Small intestine (tissue), 7 donors: ENCODE data around the gene CGNL1. TPM values are rescaled to one million over a fixed set of nuclear protein-coding genes. Genes with fewer than 3 reads are reported as not detected.

Experiments used
- DNase-seq, 2 donors: peaks; one replicate each; pipeline versions ENCODE4 v3.0.0 to v3.0.0-alpha.2; 2013
- FAIRE-seq: peaks from 2 replicates; lab custom pipeline; 2012; peaks lifted over from hg19 to GRCh38; lab: Jason Lieb, UNC
- H3K27ac ChIP-seq, 3 donors: one replicate each; pipeline ENCODE4 v1.5.1; 2013; ENCODE audit warnings: low read length in 2 of 3, mild to moderate bottlenecking in 2 of 3, control low read depth in 1 of 3, inconsistent platforms in 1 of 3, low read depth in 1 of 3, moderate library complexity in 1 of 3
- H3K27me3 ChIP-seq, 3 donors: one replicate each; pipeline ENCODE4 v1.6.1; 2013; ENCODE audit warnings: low read length in 3 of 3, inconsistent platforms in 1 of 3; ENCODE audit not compliant: control insufficient read depth in 3 of 3, insufficient read depth in 3 of 3
- H3K36me3 ChIP-seq, 3 donors: one replicate each; pipeline ENCODE4 v1.6.1; 2013; ENCODE audit warnings: low read length in 3 of 3, inconsistent platforms in 1 of 3, low read depth in 1 of 3, mild to moderate bottlenecking in 1 of 3, moderate library complexity in 1 of 3; ENCODE audit not compliant: control insufficient read depth in 3 of 3, insufficient read depth in 2 of 3
- H3K4me1 ChIP-seq, 3 donors: one replicate each; pipeline ENCODE4 v1.6.1; 2013; ENCODE audit warnings: low read length in 2 of 3, inconsistent platforms in 1 of 3, low read depth in 1 of 3, mild to moderate bottlenecking in 1 of 3, moderate library complexity in 1 of 3; ENCODE audit not compliant: control insufficient read depth in 3 of 3, insufficient read depth in 2 of 3
- H3K4me3 ChIP-seq, 3 donors: one replicate each; pipeline ENCODE4 v1.5.1; 2013; ENCODE audit warnings: low read length in 3 of 3, control low read depth in 1 of 3, inconsistent platforms in 1 of 3, low read depth in 1 of 3, mild to moderate bottlenecking in 1 of 3, moderate library complexity in 1 of 3
- H3K9me3 ChIP-seq, 2 donors: one replicate each; pipeline ENCODE4 v1.6.1; 2013; ENCODE audit warnings: low read depth in 1 of 2, low read length in 1 of 2; ENCODE audit not compliant: control insufficient read depth in 2 of 2, insufficient read depth in 1 of 2
- WGBS, 3 donors: extraction: QIAGEN DNeasy Blood & Tissue Kit; methylation state at CpG; one replicate each; pipeline ENCODE4 v1.1.7; 2013; 5-methylcytosine and 5-hydroxymethylcytosine counted together
- polyA plus RNA-seq, 4 donors: library from polyadenylated mRNA; stranded (reverse) in 3 of 4; unstranded in 1 of 4; fragments of 200-250 nt in 3 of 4; fragments of 120-200 nt in 1 of 4; gene quantifications; one replicate each; pipeline versions ENCODE4 v1.2.1 to v1.2.3, GENCODE V29; 2013
- donor health status: healthy with polysubstance abuse.
- donor health status: control.
- donor health status: control.
- donor health status: Bipolar disorder and iron deficiency.
- donor health status: healthy.

The CGNL1 gene
- polyA plus RNA-seq, 4 donors: 0.81 to 5.1 (median 1.9) TPM

DNA sequence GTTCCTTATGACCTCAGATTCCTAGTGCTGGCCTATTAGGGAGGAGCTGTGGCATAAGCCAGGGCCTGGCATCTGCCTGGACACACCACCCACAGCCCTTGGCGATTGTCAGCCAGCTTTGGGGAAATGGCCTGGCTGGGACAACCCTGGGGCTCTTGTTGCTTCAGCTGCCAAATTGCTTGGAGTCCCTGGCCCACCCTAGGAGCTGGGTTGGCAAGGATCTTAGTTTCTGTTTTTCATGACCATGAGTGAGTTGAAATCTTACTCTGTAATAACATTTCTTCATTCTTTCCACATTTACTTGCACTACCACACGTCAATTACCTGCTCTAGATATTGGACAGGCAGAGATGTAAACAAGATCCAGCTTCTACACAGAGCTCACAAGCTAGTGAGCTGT is 213.4 kb downstream of the CGNL1 start:
- no peak for FAIRE-seq
- H3K9me3 ChIP-seq: no peaks in the 10 kb centered on the region
- H3K27me3 ChIP-seq: no peaks in the 10 kb centered on the region
- no peak overlapping the region for H3K4me3 ChIP-seq
- H3K36me3 ChIP-seq: no peaks in the 10 kb centered on the region
- no peak for DNase-seq
- WGBS, 3 donors: 43 to 65% (median 58%) methylated on average over 2 of the region's 2 CpGs
- H3K27ac ChIP-seq: no peak overlapping the region
- peaks cover 0 to 29% (median 0%) of the 10 kb centered on the region in 3 donors for H3K4me1 ChIP-seq

DNA sequence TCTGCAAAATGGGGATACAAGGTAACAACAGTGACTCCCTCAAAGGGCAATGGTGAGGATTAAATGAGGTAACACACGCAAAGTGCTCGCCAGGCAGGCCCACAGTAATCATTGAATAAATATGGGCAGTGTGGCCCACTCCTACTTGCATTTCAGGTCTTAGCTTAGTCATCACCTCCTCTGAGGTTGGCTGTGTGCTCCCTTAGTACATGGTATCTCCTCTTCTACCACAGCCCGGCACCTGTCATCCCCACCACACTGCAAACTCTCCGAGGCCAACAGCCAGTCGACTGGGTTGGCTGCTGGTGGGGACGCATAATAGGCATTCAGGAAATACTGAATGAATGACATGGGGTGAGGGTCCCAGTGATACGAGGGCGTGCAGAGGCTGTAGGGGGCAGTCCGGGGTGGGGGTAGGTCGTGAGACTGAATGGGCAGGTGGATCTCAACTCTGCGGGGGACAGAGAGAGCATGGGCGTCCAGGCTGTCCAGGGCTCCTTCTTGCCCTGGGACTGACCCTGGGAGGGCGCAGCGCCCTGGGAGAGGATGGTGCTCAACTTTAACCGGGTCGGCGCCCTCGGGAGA is 215.0 kb downstream of the CGNL1 start:
- FAIRE-seq (no peak), DNase-seq (peak in 1 of 2 donors; percentile 83)
- peak overlapping the region; percentile 47 to 85 (median 81) for H3K27ac ChIP-seq
- peak overlapping the region in 2 of 3 donors; percentile 69 to 88 for H3K4me3 ChIP-seq
- H3K9me3 ChIP-seq: no peaks in the 10 kb centered on the region
- peaks cover 0 to 42% (median 6%) of the 10 kb centered on the region in 3 donors for H3K4me1 ChIP-seq
- H3K27me3 ChIP-seq: no peaks in the 10 kb centered on the region
- 12 to 21% (median 18%) methylated on average over 15 to 18 of the region's 18 CpGs for WGBS, 3 donors
- H3K36me3 ChIP-seq: no peaks in the 10 kb centered on the region

DNA sequence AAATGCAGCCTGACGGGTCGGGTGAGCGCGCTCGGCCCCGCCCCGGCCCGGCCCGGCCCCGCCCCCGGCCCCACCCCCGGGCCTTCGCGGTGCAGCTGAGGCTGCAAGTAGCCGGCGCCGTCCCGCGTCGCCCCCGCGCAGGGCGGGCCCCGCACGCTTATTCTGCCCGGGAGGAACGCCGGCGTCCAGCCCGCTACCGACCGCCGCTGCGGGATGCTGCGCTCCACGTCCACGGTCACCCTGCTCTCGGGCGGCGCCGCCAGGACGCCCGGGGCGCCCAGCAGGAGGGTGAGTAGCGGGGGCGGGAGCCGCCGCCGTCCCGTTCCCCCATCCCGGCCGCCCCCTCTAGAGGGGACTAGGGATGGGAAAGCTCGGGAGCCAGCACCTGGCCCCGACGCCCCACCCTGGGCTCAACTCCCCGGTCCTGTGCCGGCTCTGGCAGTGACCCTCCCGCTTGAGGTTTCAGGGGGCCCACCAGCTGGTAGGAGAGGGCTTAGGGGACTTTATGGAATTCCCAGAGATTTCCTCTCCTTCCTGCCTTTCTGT is 215.6 kb downstream of the CGNL1 start, which contains the start of gene MYZAP:
MYZAP (plus strand) TSS at position 83 of the 546 bp plus-strand sequence; CDS start at position 214, 131 bp downstream.
- WGBS, 3 donors: 2 to 8% (median 3%) methylated on average over 7 to 58 of the region's 58 CpGs
- no peak for FAIRE-seq
- peak within 1 kb of the TSS in 2 of 3 donors; percentile 69 to 88 for H3K4me3 ChIP-seq
- H3K27me3 ChIP-seq: no peaks in the 10 kb centered on the region
- peaks cover 0 to 5% (median 0%) of the 10 kb centered on the region in 3 donors for H3K36me3 ChIP-seq
- peaks cover 0 to 45% (median 6%) of the 10 kb centered on the region in 3 donors for H3K4me1 ChIP-seq
- peak in 1 of 2 donors; percentile 82 for DNase-seq
- no peaks in the 10 kb centered on the region for H3K9me3 ChIP-seq
- peak within 1 kb of the TSS; percentile 61 to 87 (median 84) for H3K27ac ChIP-seq

DNA sequence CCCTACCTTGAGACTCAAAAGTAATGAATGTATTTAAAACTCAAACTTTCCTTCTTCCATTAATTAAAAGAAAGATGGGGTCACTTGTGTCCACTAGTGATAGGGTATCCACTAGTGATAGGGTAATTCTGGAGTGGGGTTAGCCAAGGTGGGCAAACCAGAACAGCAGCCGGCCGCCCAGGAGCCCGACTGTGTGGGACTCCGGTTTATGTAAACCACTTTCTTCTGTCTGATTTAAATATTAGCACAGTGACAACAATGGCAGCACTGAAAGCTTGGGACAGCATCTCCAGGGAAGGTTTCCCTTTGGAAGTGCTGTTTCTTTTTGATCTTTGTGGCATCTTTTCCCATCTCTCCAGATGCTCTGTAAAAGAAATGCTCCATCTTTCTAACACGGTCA is 216.1 kb downstream of the CGNL1 start:
- Histone ChIP-seq H3K27me3 (no peaks in the 10 kb centered on the region), H3K27ac (peak overlapping the region; percentile 14 to 87 (median 84)), H3K36me3 (peaks cover 0 to 6% (median 0%) of the 10 kb centered on the region in 3 donors), H3K4me3 (peak overlapping the region in 2 of 3 donors; percentile 69 to 88), H3K9me3 (no peaks in the 10 kb centered on the region), H3K4me1 (peaks cover 0 to 50% (median 6%) of the 10 kb centered on the region in 3 donors)
- 15 to 69% (median 37%) methylated on average over 5 of the region's 5 CpGs for WGBS, 3 donors
- FAIRE-seq (no peak), DNase-seq (peak in 1 of 2 donors; percentile 38)

DNA sequence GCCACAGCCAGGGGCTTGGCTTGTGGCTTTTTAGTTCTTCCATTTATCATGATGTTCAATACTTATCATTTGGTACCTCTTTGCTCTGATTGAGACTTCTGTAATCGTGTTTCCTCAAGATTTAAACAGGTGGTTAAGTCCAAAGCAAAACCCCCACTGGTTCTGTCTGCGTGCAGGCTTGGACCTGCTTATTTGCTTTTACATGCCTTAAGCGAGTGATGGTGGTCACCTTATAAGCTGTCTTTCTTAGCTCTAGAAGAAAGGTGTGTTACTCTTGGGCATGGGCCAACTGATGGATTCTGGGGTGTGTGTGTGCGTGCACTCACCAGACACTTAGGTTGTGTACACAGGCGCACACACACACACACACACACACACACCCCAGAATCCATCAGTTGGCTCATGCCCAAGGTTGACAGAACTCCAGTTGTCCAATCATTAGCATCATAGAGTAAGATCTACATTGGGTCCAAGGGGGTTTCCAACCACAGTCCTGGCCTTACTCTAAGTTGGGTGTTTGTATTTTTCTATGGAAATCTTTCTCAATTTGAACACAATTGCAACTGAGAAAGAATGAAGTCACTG is 216.6 kb downstream of the CGNL1 start:
- 38 to 75% (median 75%) methylated on average over 5 of the region's 5 CpGs for WGBS, 3 donors
- H3K27ac ChIP-seq: peak overlapping the region in 2 of 3 donors; percentile 84 to 87
- H3K27me3 ChIP-seq: no peaks in the 10 kb centered on the region
- H3K4me3 ChIP-seq: peak overlapping the region in 2 of 3 donors; percentile 69 to 88
- DNase-seq (no peak), FAIRE-seq (no peak)
- H3K36me3 ChIP-seq: peaks cover 0 to 6% (median 0%) of the 10 kb centered on the region in 3 donors
- H3K9me3 ChIP-seq: no peaks in the 10 kb centered on the region
- peaks cover 0 to 55% (median 6%) of the 10 kb centered on the region in 3 donors for H3K4me1 ChIP-seq

DNA sequence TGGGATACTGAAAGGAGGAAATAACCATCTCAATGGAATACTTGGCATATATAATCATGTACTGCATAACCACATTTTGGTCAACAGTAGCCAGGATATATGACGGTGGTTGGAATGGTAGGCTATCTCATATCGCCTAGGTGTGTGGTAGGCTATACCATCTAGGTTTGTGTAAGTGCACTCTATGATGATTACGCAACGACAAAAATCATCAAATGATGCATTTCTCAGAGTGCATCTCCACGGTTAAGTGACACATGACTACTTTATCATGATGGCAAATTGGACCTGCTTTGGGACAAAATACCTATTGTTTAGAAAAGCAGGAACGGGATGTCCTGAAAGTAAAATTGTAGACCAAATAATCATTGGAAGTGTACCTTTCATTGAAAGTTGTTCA is 218.2 kb downstream of the CGNL1 start:
- no peak overlapping the region for H3K4me3 ChIP-seq
- H3K27ac ChIP-seq: peak overlapping the region in 2 of 3 donors; percentile 52 to 81
- FAIRE-seq (no peak), DNase-seq (no peak)
- WGBS, 3 donors: 67 to 89% (median 73%) methylated on average over 6 of the region's 6 CpGs
- H3K4me1 ChIP-seq: peaks cover 0 to 67% (median 6%) of the 10 kb centered on the region in 3 donors
- no peaks in the 10 kb centered on the region for H3K27me3 ChIP-seq
- peaks cover 0 to 6% (median 0%) of the 10 kb centered on the region in 3 donors for H3K36me3 ChIP-seq
- no peaks in the 10 kb centered on the region for H3K9me3 ChIP-seq

DNA sequence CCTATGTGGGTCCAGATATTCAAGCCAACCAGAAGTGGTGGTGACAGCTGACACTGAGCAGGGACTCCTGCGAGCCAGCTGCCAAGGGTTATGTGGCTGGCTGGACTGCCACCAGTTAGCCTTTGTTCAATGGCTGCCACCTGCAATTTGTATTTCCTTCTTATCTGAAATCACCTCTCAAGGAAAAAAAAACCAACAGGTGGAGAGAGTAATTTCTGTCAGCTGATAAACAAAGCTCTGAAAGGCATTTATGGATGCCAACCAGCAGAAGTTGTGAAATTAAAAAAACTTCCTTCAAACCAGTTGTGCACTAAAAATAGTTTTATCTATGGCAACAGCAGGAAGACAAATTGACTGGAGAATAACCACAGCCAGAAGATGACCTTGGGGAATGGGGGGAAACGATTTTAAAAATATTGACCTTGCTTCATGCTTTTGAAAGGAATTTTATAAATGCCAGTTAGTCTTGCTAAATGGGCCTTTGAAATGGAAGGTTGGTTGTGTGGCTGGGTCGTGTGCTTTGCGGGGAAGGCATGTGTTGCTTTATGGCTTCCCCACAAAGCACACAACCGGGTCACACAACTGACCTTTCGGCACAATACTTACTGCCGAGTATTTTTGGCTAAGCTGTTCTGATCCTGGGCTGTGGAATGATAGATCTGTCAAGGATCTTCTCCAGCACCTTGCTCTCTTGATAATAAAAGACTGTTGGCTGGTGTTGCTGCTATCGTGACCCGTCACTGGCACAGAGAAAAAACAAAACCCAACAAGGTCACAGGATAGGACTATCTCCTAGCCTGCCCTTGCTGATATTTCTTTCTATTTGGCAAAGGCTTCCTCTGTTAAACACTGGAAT is 218.9 kb downstream of the CGNL1 start:
- FAIRE-seq: no peak
- peaks cover 0 to 68% (median 6%) of the 10 kb centered on the region in 3 donors for H3K4me1 ChIP-seq
- WGBS, 3 donors: 25 to 58% (median 38%) methylated on average over 9 of the region's 9 CpGs

More for the DNA sequence above, 218.9 kb downstream of the CGNL1 start:
- peak overlapping the region; percentile 67 to 81 (median 68) for H3K27ac ChIP-seq
- peak; percentile 77 to 87 for DNase-seq
- H3K27me3 ChIP-seq: no peaks in the 10 kb centered on the region
- H3K36me3 ChIP-seq: peaks cover 0 to 6% (median 0%) of the 10 kb centered on the region in 3 donors
- no peaks in the 10 kb centered on the region for H3K9me3 ChIP-seq
- H3K4me3 ChIP-seq: peak overlapping the region in 1 of 3 donors; percentile 15
